ENCODE results near the gene MXI1.

Gene MXI1

GRCh38 chr10:110275128-110275729 lies 67.8 kb downstream of the MXI1 start:
- no peak for DNase-seq (ENCODE audit: low spot score)
- TF ChIP-seq CTCF (IDR thresholded peaks at IDR 0.05; ENCODE audit: poor library complexity, severe bottlenecking) = no peak
- Histone ChIP-seq H3K27me3 (ENCODE audit: insufficient read depth, poor library complexity, severe bottlenecking) (no peaks in the 10 kb centered on the region), H3K4me1 (ENCODE audit: insufficient read depth, poor library complexity, severe bottlenecking) (peaks cover 5% of the 10 kb centered on the region), H3K9me3 (ENCODE audit: severe bottlenecking) (no peaks in the 10 kb centered on the region), H3K4me3 (ENCODE audit: severe bottlenecking) (no peak overlapping the region), H3K27ac (ENCODE audit: poor library complexity, severe bottlenecking) (no peak overlapping the region), H3K36me3 (ENCODE audit: low read depth) (peaks cover 6% of the 10 kb centered on the region)
- ATAC-seq (ENCODE audit: low read depth) = no peak

- H3K9me3 ChIP-seq (ENCODE audit: severe bottlenecking) = no peaks in the 10 kb centered on the region
- H3K36me3 ChIP-seq (ENCODE audit: low read depth) = peaks cover 6% of the 10 kb centered on the region
- H3K27me3 ChIP-seq (ENCODE audit: insufficient read depth, poor library complexity, severe bottlenecking) = no peaks in the 10 kb centered on the region
- no peak overlapping the region for H3K27ac ChIP-seq (ENCODE audit: poor library complexity, severe bottlenecking)
- peaks cover 5% of the 10 kb centered on the region for H3K4me1 ChIP-seq (ENCODE audit: insufficient read depth, poor library complexity, severe bottlenecking)
- DNase-seq (ENCODE audit: low spot score) (no peak), ATAC-seq (ENCODE audit: low read depth) (no peak)
- no peak for TF ChIP-seq CTCF (IDR thresholded peaks at IDR 0.05; ENCODE audit: poor library complexity, severe bottlenecking)
- no peak overlapping the region for H3K4me3 ChIP-seq (ENCODE audit: severe bottlenecking)
Measured at GRCh38 chr10:110276603-110277002, 69.2 kb downstream of the MXI1 start.

GRCh38 chr10:110277591-110277990 lies 70.2 kb downstream of the MXI1 start:
- no peak for ATAC-seq (ENCODE audit: low read depth)
- Histone ChIP-seq H3K36me3 (ENCODE audit: low read depth) (peaks cover 6% of the 10 kb centered on the region), H3K4me1 (ENCODE audit: insufficient read depth, poor library complexity, severe bottlenecking) (peaks cover 5% of the 10 kb centered on the region), H3K27me3 (ENCODE audit: insufficient read depth, poor library complexity, severe bottlenecking) (no peaks in the 10 kb centered on the region), H3K4me3 (ENCODE audit: severe bottlenecking) (no peak overlapping the region), H3K9me3 (ENCODE audit: severe bottlenecking) (no peaks in the 10 kb centered on the region), H3K27ac (ENCODE audit: poor library complexity, severe bottlenecking) (no peak overlapping the region)
- no peak for DNase-seq (ENCODE audit: low spot score)
- no peak for TF ChIP-seq CTCF (IDR thresholded peaks at IDR 0.05; ENCODE audit: poor library complexity, severe bottlenecking)

- no peak for DNase-seq (ENCODE audit: low spot score)
- Histone ChIP-seq H3K27me3 (ENCODE audit: insufficient read depth, poor library complexity, severe bottlenecking) (no peaks in the 10 kb centered on the region), H3K4me3 (ENCODE audit: severe bottlenecking) (no peak overlapping the region), H3K9me3 (ENCODE audit: severe bottlenecking) (no peaks in the 10 kb centered on the region), H3K4me1 (ENCODE audit: insufficient read depth, poor library complexity, severe bottlenecking) (no peaks in the 10 kb centered on the region), H3K36me3 (ENCODE audit: low read depth) (peaks cover 6% of the 10 kb centered on the region), H3K27ac (ENCODE audit: poor library complexity, severe bottlenecking) (no peak overlapping the region)
- TF ChIP-seq CTCF (IDR thresholded peaks at IDR 0.05; ENCODE audit: poor library complexity, severe bottlenecking) = no peak
- no peak for ATAC-seq (ENCODE audit: low read depth)
Measured at GRCh38 chr10:110278562-110279406, 71.4 kb downstream of the MXI1 start.

Data from RWPE2 (cell line).